Colonic mucosa (tissue), 4 donors: Measurements from ENCODE around the gene EPB41L3. TPM values are rescaled to one million over a fixed set of nuclear protein-coding genes. Genes with fewer than 3 reads are reported as not detected.
A peak's percentile ranks its signal among the peaks of the same experiment; 100 is the strongest.

Source experiments
- DNase-seq: peaks from one replicate; pipeline ENCODE4 v3.0.0-alpha.2; 2020
- H3K27ac ChIP-seq: fragments of 200-600 bp; one replicate; pipeline ENCODE4 v1.8.0; 2021
- H3K27me3 ChIP-seq: fragments of 200-600 bp; one replicate; pipeline ENCODE4 v1.8.0; 2021
- H3K36me3 ChIP-seq: fragments of 200-600 bp; one replicate; pipeline ENCODE4 v1.8.0; 2021
- H3K4me1 ChIP-seq: fragments of 200-600 bp; one replicate; pipeline ENCODE4 v1.8.0; 2021; ENCODE audit warnings: mild to moderate bottlenecking
- H3K4me3 ChIP-seq: fragments of 200-600 bp; one replicate; pipeline ENCODE4 v1.8.0; 2021
- H3K9ac ChIP-seq, 2 donors: one replicate each; pipeline ENCODE4 v1.7.0; 2013; ENCODE audit warnings: control low read depth in 2 of 2, low read depth in 2 of 2, low read length in 2 of 2
- H3K9me3 ChIP-seq: fragments of 200-600 bp; one replicate; pipeline ENCODE4 v1.8.0; 2021
- CTCF ChIP-seq: fragments of 200-600 bp; IDR thresholded peaks from one replicate; pipeline ENCODE4 v1.8.0; 2022; ENCODE audit warnings: antibody characterized with exemption, mild to moderate bottlenecking
- intact Hi-C: fragments of 100-400 bp; cut with DNase I; formaldehyde crosslinking; loops from one replicate; pipeline ENCODE4 v1.14.1; 2022
- total RNA-seq, 2 donors: library from RNA; stranded (reverse); fragmentation: NEBNext Ultra II Directional in 1 of 2; extraction: Animal tissue kit (Norgen Biotek cat#: 25700) in 1 of 2; gene quantifications; one replicate each; pipeline ENCODE4 v1.2.1, GENCODE V29; 2021
- donor health status: healthy.
- donor health status: DM: no; HTN: no; CAD: no.
- donor health status: DM: no; HTN: no; CAD: no.

EPB41L3 gene
- total RNA-seq, 2 donors from 2014 or later = 43.3 to 78.0 TPM

GRCh38 chr18:5467671-5468070 is 76.1 kb downstream of the EPB41L3 start:
- no peaks in the 10 kb centered on the region for H3K9me3 ChIP-seq
- no peak overlapping the region for H3K9ac ChIP-seq
- DNase-seq = no peak
- intact Hi-C loops = no loop called here
- H3K27me3 ChIP-seq = no peaks in the 10 kb centered on the region
- no peak overlapping the region for H3K4me3 ChIP-seq
- H3K27ac ChIP-seq = no peak overlapping the region
- no peaks in the 10 kb centered on the region for H3K4me1 ChIP-seq
- no peak for TF ChIP-seq CTCF
- H3K36me3 ChIP-seq = no peaks in the 10 kb centered on the region

- Histone ChIP-seq H3K9me3 (no peaks in the 10 kb centered on the region), H3K4me1 (no peaks in the 10 kb centered on the region), H3K4me3 (no peak overlapping the region), H3K27me3 (no peaks in the 10 kb centered on the region), H3K9ac (no peak overlapping the region), H3K27ac (no peak overlapping the region), H3K36me3 (no peaks in the 10 kb centered on the region)
- no peak for TF ChIP-seq CTCF
- intact Hi-C loops = no loop called here
- DNase-seq = no peak
These were observed 77.5 kb downstream of the EPB41L3 start for GRCh38 chr18:5466256-5466655.

- TF ChIP-seq CTCF = no peak
- intact Hi-C loops = no loop called here
- DNase-seq = no peak
- no peak overlapping the region for H3K27ac ChIP-seq
- H3K4me3 ChIP-seq = no peak overlapping the region
- no peaks in the 10 kb centered on the region for H3K9me3 ChIP-seq
- H3K4me1 ChIP-seq = no peaks in the 10 kb centered on the region
- no peaks in the 10 kb centered on the region for H3K27me3 ChIP-seq
- no peak overlapping the region for H3K9ac ChIP-seq
- no peaks in the 10 kb centered on the region for H3K36me3 ChIP-seq
These were observed 79.5 kb downstream of the EPB41L3 start for GRCh38 chr18:5464251-5464650.

- Histone ChIP-seq H3K4me3 (no peak overlapping the region), H3K27me3 (no peaks in the 10 kb centered on the region), H3K9me3 (no peaks in the 10 kb centered on the region), H3K36me3 (no peaks in the 10 kb centered on the region), H3K27ac (no peak overlapping the region), H3K4me1 (no peaks in the 10 kb centered on the region), H3K9ac (no peak overlapping the region)
- TF ChIP-seq CTCF = no peak
- intact Hi-C loops = no loop called here
- DNase-seq = no peak
These were observed 80.0 kb downstream of the EPB41L3 start for GRCh38 chr18:5463831-5464230.

- no peak overlapping the region for H3K27ac ChIP-seq
- intact Hi-C loops = no loop called here
These were observed 80.4 kb downstream of the EPB41L3 start for GRCh38 chr18:5463390-5463789.

More at GRCh38 chr18:5463390-5463789, 80.4 kb downstream of the EPB41L3 start:
- Histone ChIP-seq H3K9ac (no peak overlapping the region), H3K4me3 (no peak overlapping the region), H3K27me3 (no peaks in the 10 kb centered on the region), H3K4me1 (no peaks in the 10 kb centered on the region), H3K9me3 (no peaks in the 10 kb centered on the region), H3K36me3 (no peaks in the 10 kb centered on the region)
- TF ChIP-seq CTCF = no peak
- peak; percentile 39 for DNase-seq
